GM10266 (cell line): Measurements from ENCODE around the gene TTC21B.

ENCODE experiments used
- DNase-seq: peaks from one replicate; pipeline ENCODE4 v3.0.0; 2012; ENCODE audit errors: extremely low spot score
- CTCF ChIP-seq: IDR thresholded peaks from 2 replicates; pipeline ENCODE4 v1.5.1; 2012; ENCODE audit warnings: mild to moderate bottlenecking, low read depth; ENCODE audit not compliant: control insufficient read depth, insufficient read depth; ENCODE audit errors: missing control alignments

The TTC21B gene

GRCh38 chr2:165889798-165890197, 63.8 kb downstream of the TTC21B start:
- no peak for TF ChIP-seq CTCF

GRCh38 chr2:165889158-165889557, 64.4 kb downstream of the TTC21B start:
- no peak for DNase-seq
- no peak for TF ChIP-seq CTCF

More at GRCh38 chr2:165889798-165890197, 63.8 kb downstream of the TTC21B start:
- no peak for DNase-seq

- no peak for DNase-seq
- no peak for TF ChIP-seq CTCF
Observed at GRCh38 chr2:165888171-165888570, 65.4 kb downstream of the TTC21B start.

- TF ChIP-seq CTCF, result no peak
- DNase-seq, result no peak
Observed at GRCh38 chr2:165886487-165887146, 67.0 kb downstream of the TTC21B start.

- DNase-seq, result peak; percentile 12
Observed at GRCh38 chr2:165877565-165878550, 75.7 kb downstream of the TTC21B start.

GRCh38 chr2:165876712-165877111, 76.9 kb downstream of the TTC21B start:
- no peak for DNase-seq
- TF ChIP-seq CTCF, result no peak

More at GRCh38 chr2:165877565-165878550, 75.7 kb downstream of the TTC21B start:
- TF ChIP-seq CTCF, result no peak
